ENCODE data around the gene NFIA.

NFIA gene

DNA sequence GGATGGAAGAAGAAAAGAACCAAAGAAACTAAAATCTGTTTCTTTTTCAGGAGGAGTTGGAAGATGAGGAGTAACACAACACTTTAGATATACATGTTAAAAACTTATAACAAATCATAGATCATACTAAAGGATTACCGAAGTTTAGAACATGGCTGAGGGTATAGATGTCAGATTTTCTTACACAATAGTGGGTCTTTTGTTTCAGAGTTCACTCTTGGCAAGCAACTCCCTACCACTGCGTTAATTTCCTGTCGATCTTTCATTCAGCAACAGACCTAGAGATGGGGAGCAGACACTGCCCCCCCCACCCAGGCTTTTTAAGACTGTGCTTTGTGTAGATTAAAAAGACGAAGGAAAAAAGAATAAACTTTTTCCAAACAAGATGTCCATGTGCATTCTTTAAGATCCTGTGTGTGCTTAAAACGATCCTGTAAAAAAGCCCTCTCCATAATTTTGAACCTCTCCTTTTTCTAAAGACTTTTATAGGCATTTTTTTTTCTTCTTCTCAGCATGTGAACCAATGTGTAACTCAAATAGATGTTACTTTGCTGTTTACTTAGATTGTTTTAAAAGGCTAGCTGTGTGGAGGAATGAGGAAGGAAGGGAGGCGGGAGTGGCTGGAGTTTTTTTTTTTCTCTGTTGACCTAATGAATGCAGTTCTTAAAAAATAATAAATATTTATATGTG lies 50.4 kb downstream of the NFIA start:
- no peak for DNase-seq

DNA sequence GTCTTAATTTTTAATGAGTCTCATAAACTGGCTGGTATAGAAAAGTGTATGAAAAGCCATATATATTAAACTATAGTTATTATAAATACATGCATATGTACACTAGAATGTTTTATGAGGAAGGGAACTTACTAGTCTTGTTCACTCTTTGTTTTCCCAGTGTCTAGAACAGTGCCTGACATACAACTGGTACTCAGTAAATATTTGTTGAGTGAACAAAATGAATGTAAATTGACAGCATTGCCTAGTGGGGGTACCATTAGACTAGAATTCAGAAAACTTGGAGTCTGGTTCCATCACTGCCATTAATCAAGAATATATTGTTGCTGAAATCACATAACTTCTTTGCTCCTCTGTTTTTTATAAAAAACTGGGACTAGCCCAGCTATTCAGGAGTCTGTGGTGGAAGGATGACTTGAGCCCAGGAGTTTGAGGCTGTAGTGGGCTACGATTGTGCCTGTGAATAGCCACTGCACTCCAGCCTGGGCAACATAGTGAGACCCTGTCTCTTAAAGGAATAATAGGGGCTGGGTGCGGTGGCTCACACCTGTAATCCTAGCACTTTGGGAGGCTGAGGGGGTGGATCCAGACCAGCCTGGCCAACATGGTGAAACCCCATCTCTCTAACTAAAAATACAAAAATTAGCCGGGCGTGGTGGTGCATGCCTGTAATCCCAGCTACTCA lies 51.1 kb downstream of the NFIA start:
- DNase-seq: no peak

DNA sequence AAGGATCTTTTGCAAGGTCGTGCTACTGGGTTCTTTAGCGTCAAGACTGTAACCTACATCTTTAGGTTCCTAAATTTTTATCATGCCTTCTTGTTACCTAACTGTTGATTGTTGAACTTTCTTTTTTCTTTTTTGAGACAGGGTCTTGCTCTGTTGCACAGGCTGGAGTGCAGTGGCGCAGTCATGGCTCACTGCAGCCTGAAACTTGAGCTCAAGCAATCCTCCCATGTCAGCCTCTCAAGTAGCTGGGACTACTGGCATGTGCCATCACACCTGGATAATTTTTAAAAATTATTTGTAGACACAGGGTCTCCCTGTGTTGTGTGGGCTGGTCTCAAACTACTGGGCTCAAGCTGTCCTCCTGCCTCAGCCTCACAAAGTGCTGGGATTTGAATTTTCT lies 52.9 kb downstream of the NFIA start:
- DNase-seq: no peak

DNA sequence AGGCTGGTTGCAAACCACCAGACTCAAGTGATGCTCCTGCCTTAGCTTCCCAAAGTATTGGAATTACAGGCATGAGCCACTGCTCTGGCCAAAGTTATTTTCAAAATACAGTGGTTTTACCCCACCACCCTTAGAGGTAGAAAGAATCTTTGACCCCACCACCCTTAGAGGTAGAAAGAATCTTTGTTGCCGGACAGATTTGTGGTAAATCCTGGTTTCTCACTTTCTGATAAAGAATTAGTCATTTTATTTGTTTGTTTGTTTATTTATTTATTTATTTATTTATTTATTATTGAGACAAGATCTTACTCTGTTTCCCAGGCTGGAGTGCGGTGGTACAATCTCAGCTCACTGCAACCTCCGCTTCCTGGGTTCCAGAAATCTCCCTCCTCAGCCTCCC lies 55.9 kb downstream of the NFIA start:
- DNase-seq: no peak

DNA sequence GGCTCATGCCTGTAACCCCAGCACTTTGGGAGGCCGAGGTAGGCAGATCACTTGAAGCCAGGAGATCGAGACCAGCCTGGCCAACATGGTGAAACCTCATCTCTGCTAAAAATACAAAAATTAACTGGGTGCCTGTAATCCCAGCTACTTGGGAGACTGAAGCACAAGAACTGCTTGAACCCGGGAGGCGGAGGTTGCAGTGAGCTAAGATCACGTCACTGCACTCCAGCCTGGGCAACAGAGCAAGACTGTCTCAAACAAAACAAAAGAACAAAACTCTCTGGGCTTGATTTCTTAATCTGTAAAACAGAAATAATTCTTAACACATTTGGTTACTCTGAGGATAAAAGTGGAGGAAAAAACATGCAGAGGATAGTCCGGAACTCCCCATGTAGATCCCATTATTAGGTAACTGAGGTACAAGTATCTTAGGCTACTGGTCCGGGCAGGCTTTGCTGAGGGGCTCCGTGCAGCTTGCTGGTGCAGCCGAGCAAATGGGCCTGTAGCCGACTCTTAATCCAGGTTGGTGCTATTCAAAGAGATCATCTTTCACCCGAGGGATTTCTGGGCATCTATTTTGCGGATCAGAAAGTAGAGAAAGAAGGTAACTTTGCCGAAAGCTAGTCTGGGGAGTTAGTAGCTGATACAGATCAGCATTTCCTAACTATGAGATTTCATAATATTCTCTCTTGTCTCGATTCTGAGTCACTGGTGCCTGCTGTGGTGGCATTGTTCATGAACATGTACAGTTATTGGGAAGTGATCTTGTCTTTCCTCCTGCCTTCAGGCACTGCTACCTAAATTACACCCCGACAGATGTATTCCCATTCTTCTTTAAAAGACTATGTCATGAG lies 56.8 kb downstream of the NFIA start:
- peak in 1 of 2 donors; percentile 7 for DNase-seq

DNA sequence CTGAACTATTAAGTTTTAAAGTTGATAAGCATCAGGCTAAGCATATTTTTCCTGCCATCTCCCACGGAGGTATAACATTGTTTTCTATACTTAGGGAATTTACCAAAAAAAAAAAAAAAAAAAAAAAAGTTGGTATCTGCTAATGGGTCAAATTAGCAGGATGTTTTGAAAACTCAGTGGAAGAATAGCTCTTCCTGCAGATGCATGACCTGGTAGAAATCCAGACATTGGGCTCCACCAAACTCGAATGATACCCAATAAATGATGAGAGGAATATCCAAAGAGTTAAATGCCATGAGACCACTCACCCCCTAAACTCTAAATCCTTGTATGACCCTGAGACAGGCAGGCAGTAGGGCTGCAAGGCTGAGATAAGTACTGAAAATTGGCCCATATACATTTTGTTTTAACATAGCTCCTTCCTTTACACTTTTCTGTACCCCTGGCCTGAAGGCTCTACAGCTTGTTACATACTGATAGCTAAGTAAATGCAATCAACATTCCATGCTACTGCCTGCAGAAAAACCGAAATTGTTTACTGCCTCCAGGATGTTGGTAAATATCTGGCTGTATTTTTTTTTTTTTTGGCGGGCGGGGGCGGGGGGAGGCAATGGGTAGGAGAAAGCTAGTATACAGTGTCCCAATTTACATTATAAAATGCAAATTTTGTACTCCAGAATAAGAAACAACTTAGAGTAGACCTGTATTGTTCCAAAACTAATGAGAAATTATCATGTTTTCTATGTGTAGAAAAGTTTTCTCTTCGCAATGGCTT lies 57.6 kb downstream of the NFIA start:
- DNase-seq: no peak

DNA sequence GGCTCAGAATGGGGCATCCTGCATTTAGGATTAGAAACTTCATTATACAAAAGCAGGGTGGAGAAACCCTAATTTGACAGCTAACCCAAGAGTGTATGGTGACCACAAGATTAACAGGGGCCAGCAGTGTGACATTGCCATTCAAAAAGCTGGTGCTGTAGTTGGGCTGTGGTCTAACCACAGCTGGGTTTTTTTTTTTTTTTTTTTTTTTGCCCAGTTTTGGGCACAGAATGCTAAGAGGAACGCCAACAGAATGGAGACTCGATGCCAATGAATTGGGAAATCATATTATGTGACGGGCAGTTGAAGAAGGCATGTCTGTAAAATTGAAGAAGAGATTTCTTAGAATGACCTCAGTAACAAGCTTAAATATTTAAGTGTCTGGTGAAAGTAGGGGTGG lies 58.4 kb downstream of the NFIA start:
- no peak for DNase-seq

DNA sequence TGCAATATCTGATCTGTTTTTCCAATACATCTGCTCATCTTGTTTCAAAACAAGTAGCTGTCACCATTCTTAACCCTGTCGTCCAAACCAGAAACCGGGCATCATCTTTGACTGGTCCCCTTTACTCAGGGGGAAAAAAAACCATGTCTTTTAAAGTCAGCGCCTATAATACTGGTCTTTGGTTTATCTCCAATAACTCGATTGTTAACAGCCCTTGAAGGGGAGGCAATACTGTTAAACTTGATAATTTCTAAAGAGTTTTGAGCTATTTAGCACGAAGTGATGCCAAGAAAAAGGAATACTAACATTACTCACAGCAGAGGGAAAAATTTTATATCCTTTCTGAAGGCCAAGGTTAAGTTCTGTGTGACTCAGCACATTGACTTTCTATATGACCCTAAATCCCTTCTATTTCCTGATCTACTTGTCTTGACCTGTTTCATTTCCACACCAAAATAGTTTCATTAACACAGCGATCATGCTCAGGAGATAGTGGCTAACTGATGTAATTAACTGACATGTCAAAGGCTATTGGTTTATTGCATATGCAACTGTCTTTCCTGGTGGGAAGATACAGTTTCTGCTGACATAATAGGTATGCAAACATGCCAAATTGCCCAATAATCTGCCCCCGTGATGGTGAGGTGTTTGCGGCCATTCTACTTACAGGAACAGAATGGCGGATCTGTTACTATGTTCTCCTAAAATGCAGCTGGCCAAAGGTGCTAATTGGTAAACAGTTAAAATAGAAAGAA lies 59.1 kb downstream of the NFIA start:
- DNase-seq: no peak

DNA sequence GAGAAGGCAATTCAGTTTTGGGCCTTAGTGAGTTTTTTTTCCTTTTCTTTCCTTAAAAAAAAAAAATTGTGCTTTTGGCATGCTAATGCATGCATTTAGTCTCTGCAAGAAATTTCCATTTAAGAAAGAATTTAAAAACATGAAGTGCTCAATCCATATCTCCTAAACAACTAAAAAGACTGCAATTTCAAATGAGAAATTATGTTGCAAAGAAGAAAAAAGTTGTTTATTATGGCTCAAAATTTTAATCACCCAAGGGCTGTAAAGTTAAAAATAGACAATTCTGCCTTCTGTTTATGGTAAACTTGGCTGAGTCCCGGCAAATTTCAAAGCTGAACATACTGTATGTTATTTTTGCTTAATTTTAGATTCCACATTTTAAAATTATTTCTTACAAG lies 59.7 kb downstream of the NFIA start:
- no peak for DNase-seq

DNA sequence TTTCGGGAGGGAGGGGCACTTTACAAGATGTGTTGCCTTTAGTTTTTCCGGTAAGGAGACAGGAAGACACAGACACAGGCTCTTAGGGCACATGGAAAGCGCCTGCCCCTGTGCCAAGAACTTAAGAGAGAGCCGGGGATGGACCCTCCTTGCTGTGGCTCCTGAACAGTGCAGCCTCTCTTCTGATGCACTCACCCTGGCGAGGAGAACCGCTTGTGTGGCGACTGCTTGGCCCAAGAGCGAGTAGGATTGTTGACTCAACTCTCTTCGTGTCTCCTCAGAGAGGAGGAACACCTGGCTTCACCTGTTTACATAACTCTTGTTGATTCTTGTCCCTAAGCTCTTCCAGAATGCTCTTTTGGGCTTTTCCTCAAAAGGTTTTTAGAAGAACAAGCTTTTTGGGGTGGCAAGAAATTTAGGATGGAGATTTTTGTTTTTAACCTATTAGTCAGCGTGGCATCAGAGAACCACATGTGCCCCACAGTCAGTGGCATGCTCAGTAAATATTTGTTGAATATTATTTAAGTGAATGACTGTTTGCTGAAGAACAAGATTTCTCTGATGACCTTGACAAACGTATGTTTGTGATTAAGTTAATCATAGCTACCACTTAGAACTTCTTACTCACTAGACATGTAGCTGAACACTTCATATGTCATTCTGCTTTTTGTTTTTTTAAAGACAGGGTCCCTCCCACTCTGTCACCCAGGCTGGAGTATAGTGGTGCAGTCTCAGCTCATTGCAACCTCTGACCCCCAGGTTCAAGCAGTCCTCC lies 60.6 kb downstream of the NFIA start:
- no peak for DNase-seq

DNA sequence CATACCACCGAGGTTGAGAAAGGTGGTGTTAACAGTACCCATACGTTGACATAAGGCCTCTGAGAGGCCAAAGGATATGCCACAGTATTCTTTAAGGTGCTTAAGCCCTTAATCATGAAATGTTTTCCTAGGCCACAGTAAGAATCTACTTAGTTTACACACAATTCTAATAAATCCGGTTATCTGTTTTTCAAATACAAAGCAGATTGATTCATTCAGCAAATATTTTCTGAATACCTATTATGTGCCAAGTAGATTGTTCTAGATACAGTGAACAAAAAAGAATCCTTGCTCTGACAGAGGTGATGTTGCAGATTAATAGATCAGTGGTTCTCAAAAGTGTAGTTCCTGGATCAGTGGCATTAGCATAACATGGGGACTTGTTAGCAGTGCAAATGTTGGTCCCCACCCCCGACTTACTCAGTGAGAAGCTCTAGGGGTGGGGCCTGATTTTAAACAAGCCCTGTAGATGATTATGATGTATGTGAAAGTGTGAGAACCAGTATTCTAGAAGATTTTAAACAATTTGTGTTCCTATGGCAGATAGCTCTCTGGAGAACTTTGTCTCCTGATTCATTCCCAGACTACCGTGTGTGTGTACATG lies 61.6 kb downstream of the NFIA start:
- DNase-seq: no peak

DNA sequence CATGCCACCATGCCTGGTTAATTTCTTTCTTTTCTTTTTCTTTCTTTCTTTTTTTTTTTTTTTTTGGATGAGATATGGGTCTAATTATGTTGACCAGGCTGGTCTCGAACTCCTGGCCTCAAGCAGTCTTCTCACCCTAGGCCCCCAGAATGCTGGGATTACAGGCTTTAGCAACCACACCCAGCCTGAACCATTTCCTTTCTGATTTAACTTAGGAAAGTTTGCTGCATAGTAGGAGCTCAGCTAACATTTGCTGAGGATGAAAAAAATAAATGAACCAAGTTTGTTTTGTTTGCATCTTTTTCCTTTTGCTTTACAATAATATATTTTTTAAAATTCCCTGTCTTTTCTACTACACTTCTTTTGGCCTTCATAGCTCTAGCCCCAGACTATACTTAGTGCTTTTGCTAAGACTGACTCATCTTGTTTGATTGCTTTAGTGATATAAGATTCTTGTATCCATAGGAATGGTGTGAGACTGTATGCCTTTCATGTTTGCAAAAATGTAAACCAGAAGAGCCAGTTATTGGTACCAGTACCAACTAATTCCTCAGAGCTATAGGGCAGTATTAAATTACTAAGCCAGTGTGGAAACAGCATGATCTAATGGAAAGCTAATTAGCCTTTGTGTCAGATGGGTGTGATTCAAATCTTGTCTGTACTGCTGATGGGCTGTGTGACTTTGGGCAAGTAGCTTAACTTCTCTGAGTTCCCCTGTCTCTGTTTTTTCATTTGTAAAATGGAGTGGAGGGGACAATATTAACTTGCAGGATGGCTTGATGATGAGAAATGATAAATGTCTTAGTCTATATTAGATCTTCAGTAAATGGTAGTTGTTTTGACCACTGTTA lies 66.9 kb downstream of the NFIA start:
- DNase-seq: no peak

DNA sequence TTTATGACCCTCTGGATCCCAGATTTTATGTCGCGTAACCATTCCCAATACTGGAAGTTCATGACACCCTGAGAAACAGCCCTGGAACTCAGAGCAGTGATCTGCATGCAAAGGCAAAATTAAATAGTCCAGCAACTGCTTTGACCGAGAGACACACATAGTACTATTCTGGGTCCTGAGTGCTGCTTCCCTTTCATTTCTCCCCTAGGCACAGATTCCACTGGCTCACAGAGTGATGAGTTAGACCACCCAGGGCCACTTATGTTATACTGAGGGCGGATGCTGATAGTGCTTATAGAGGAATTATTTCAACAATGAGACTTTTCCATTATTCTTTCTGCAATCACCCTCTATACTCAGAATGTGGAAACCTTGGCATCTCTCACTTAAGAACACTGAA lies 69.2 kb downstream of the NFIA start:
- no peak for DNase-seq

DNA sequence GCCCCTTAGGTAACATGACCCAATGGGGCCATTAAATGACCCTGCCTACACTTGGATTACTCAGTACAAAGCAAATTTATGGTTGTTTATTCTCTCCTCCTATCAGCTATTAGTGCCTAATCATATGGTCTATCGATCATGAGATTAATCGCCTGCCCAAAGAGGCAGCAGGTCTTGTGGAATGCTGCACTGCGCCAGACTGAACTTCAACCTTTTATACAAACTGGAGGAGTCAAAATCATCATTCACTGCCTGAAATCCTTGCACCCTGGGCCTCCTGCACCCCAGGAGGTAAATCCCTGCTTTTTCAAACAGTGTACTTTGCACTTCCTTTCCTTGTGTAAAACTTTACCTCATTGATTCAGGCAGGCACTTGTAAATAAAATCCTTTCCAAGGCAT lies 69.7 kb downstream of the NFIA start:
- no peak for DNase-seq

DNA sequence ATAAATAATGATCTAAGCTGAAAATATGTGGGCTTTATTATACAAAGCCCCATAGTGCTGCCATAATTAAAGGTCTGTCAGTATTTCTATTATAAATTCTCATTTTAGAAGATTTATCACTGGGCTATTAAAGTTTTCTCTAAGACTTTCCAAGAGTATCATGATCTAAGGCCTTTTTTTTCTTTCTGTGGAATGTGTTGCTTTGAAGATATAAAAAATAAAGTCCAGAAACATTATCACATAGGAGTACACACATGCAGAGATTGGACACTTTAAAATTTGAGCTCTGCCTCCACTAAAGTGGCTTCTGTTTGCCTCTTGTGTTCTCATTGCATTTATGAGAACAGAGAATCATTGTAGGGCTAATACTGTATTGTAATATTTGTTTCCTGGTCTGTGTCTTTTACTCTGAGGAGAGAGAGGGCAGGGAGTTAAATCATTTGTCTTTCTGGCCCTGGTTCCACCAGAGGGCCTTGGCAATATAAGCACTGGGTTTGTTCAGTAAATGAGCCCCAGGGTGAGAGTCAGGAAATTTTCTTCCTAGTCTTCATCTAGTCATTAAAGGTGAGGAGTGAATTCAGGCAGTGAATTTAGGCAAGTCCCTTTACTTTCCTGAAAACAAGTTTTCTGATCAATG lies 70.2 kb downstream of the NFIA start:
- no peak for DNase-seq

DNA sequence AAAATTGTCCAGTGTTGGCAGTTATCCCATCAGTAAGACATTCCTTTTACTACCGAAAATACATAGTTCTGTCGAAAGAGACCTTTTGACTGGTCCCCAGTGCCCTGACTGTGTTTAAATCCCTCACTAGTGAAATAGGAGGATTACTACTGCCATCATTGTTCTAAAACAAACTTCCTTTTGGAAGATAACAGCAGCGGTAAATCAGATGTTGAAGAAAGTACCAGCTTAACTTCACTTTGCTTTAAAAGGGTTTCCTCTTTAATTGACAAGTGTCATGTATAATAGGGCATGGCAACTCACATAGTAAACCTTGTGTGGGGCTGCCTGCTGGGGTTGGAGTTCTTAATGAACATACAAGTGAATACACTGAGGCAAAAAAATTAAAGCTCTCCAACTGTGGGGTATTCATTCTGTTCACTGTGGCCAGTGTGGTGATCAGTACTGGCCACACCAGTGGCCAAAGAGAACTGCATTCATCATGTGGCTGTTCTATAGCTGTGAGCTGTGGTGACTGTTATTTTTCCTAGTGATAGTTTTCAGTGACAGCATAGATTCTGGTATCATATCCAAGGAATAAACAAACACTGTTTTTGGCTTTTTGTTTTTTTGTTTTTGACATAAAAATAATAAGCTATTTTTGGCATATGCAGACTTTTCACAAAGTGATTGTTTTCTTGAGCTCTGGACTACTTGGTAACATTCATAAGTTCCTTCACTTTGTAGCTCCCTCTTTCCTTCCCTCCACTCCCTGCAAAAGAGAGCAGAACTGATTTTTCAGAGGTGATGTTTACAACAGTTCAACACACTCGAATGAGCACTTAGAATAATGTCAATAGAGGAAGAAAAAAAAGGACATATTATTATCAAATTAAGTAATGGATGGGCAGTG lies 74.5 kb downstream of the NFIA start:
- no peak for DNase-seq

DNA sequence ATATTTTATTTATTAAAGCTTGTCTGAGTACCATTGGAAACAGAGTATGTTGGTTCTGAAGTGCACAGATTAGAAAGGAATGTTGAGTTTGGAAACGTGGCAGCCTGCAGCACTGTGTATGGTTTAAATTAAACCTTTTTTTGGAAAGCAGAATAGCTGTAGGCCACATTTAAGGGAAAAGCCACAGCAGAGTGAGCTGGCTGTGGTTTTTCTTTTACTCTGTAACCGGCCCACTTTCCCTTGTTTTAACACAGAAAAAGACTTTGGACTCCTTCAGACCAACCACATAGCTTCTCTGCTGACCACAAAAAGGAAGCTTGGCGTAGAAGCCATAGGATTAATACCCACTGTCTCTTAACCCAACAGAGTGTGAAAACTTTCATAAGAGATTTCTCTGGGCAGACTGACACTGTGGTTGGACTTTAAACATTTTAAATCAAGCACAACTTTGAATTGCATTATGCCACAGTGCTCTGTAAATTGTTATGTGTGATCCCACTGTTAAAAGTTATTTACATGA lies 75.2 kb downstream of the NFIA start:
- no peak for DNase-seq

DNA sequence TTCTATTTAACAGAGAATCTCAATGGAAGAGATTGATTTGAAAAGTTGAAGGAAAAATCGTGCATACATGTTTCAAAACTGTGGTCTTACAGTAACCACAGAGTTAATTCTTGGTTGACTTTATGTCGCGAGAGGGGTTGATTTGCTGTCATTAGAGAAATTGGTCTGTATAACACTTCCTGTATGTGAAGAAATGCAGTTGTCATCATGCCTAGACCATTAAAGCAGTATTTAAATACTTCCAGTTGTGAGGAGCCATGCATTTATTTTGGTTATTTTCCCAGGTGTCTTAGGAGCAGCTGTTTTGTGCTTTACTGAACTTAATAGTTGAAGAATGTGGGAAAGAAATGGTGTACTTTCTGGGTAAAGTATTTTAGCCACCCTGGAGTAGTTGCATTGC lies 76.2 kb downstream of the NFIA start:
- no peak for DNase-seq
